PC-9 (cell line): Measurements from ENCODE around the gene SPON2. TPM values are rescaled to one million over a fixed set of nuclear protein-coding genes. Genes with fewer than 3 reads are reported as not detected.

ENCODE experiments used
- BruUV-seq: library from RNA; stranded (reverse); fragments of 400-500 nt; replicated peaks from 2 replicates; lab custom pipeline; 2021; lab: Mats Ljungman, UMichigan
- CTCF ChIA-PET: fragments of 300-600 bp; sonication (Branson Sonifier 250); formaldehyde crosslinking; loops from one replicate; lab custom pipeline; 2022; ENCODE audit warnings: antibody characterized with exemption; lab: Charles Lee
- POLR2A ChIA-PET: fragments of 300-600 bp; sonication (Branson Sonifier 250); formaldehyde crosslinking; loops from one replicate; lab custom pipeline; 2022; ENCODE audit warnings: antibody characterized with exemption; ENCODE audit not compliant: unreplicated experiment; lab: Charles Lee
- DNase-seq, 2 experiments: peaks; one replicate each; pipeline versions ENCODE4 v3.0.0 to v3.0.0-alpha.2; 2015 to 2022; ENCODE audit warnings: mixed read lengths in 1 of 2
- H2AFZ ChIP-seq: fragments of 200-600 bp; sonication (generic); 2 replicates; pipeline ENCODE4 v1.8.1; 2017; ENCODE audit warnings: antibody characterized with exemption
- H3F3A ChIP-seq: fragments of 200-600 bp; sonication (generic); 2 replicates; pipeline ENCODE4 v1.8.1; 2017; ENCODE audit warnings: antibody characterized with exemption, mild to moderate bottlenecking, low read depth; ENCODE audit not compliant: insufficient read depth
- H3K27ac ChIP-seq: fragments of 200-600 bp; sonication (generic); 2 replicates; pipeline ENCODE4 v1.6.1; 2016; ENCODE audit warnings: mixed run types
- H3K27me3 ChIP-seq: fragments of 200-600 bp; sonication (generic); 2 replicates; pipeline ENCODE4 v1.6.1; 2016; ENCODE audit warnings: low read depth, mixed run types; ENCODE audit not compliant: insufficient read depth
- H3K36me3 ChIP-seq: fragments of 200-600 bp; sonication (generic); 2 replicates; pipeline ENCODE4 v1.6.1; 2016; ENCODE audit warnings: low read depth, mixed run types
- H3K4me1 ChIP-seq: fragments of 200-600 bp; sonication (generic); replicated peaks from 2 replicates; pipeline ENCODE4 v1.6.1; 2016; ENCODE audit warnings: mixed run types; ENCODE audit not compliant: insufficient read depth
- H3K4me2 ChIP-seq: fragments of 200-600 bp; sonication (generic); 2 replicates; pipeline ENCODE4 v1.6.1; 2017; ENCODE audit warnings: mixed run types
- H3K4me3 ChIP-seq: fragments of 200-600 bp; sonication (generic); 2 replicates; pipeline ENCODE4 v1.6.1; 2016; ENCODE audit warnings: mixed run types
- H3K79me2 ChIP-seq: fragments of 200-600 bp; sonication (generic); 2 replicates; pipeline ENCODE4 v1.6.1; 2017; ENCODE audit warnings: low read depth, mixed run types
- H3K9me2 ChIP-seq: fragments of 200-600 bp; sonication (generic); 2 replicates; pipeline ENCODE4 v1.8.1; 2017; ENCODE audit warnings: mild to moderate bottlenecking; ENCODE audit not compliant: insufficient read depth
- H3K9me3 ChIP-seq: fragments of 200-600 bp; sonication (generic); 2 replicates; pipeline ENCODE4 v1.8.1; 2016; ENCODE audit warnings: low read depth; ENCODE audit not compliant: insufficient read depth
- H4K20me1 ChIP-seq: fragments of 200-600 bp; sonication (generic); 2 replicates; pipeline ENCODE4 v1.8.1; 2017; ENCODE audit not compliant: insufficient read depth
- CTCF ChIP-seq: fragments of 200-600 bp; sonication (generic); conservative IDR thresholded peaks from 2 replicates; pipeline ENCODE4 v1.6.1; 2017; ENCODE audit warnings: mixed run types, antibody characterized with exemption, mild to moderate bottlenecking, moderate library complexity
- EZH2 ChIP-seq: fragments of 200-600 bp; sonication (generic); IDR thresholded peaks from 2 replicates; pipeline ENCODE4 v1.8.0; 2017; ENCODE audit warnings: antibody characterized with exemption, low read depth
- intact Hi-C: fragments of 100-400 bp; cut with micrococcal nuclease; formaldehyde crosslinking; loops from one replicate; pipeline ENCODE4 v1.10.0; 2022; ENCODE audit not compliant: unreplicated experiment
- total RNA-seq: library from RNA; stranded (reverse); gene quantifications from 2 replicates; pipeline ENCODE4 v1.2.3, GENCODE V29; 2021

The SPON2 gene
- total RNA-seq, 1 experiment from 2014 or later, result 2.0 TPM

GRCh38 chr4:1170156-1170975 is 2.0 kb downstream of the SPON2 start:
- CTCF ChIA-PET, result no interaction called here
- peaks cover 8% of the 10 kb centered on the region for H3K27me3 ChIP-seq
- no peak overlapping the region for H2AFZ ChIP-seq
- H3K4me3 ChIP-seq, result no peak overlapping the region
- intact Hi-C loops, result no loop called here
- H3K36me3 ChIP-seq, result no peaks in the 10 kb centered on the region
- no peak overlapping the region for H3K27ac ChIP-seq
- H3K9me3 ChIP-seq, result no peaks in the 10 kb centered on the region
- H3F3A ChIP-seq, result no peaks in the 10 kb centered on the region; the same call in 1 of the 2 replicates
- DNase-seq, result no peak
- TF ChIP-seq EZH2, result no peak
- TF ChIP-seq CTCF, result no peak
- no peak overlapping the region for H3K4me2 ChIP-seq
- H3K9me2 ChIP-seq, result no peaks in the 10 kb centered on the region
- no peaks in the 10 kb centered on the region for H3K79me2 ChIP-seq
- POLR2A ChIA-PET, result no interaction called here
- no peaks in the 10 kb centered on the region for H3K4me1 ChIP-seq
- no TSS peak for BruUV-seq
- no peaks in the 10 kb centered on the region for H4K20me1 ChIP-seq

GRCh38 chr4:1169691-1170096 is 2.7 kb downstream of the SPON2 start:
- H4K20me1 ChIP-seq, result no peaks in the 10 kb centered on the region
- H3K4me3 ChIP-seq, result no peak overlapping the region
- peaks cover 8% of the 10 kb centered on the region for H3K27me3 ChIP-seq
- H3K4me2 ChIP-seq, result no peak overlapping the region
- no peaks in the 10 kb centered on the region for H3K9me2 ChIP-seq
- H3K79me2 ChIP-seq, result no peaks in the 10 kb centered on the region
- POLR2A ChIA-PET, result no interaction called here
- H3K36me3 ChIP-seq, result no peaks in the 10 kb centered on the region
- no peak for TF ChIP-seq CTCF
- no peak for TF ChIP-seq EZH2
- no peak overlapping the region for H3K27ac ChIP-seq
- no peaks in the 10 kb centered on the region for H3K4me1 ChIP-seq
- no TSS peak for BruUV-seq
- H3F3A ChIP-seq, result no peaks in the 10 kb centered on the region; the same call in 1 of the 2 replicates
- intact Hi-C loops, result loop anchor here (5.0 kb wide), 1 partner anchor 78 kb away; the partner anchor contains the start of gene CTBP1
- no peaks in the 10 kb centered on the region for H3K9me3 ChIP-seq
- CTCF ChIA-PET, result no interaction called here
- no peak for DNase-seq
- no peak overlapping the region for H2AFZ ChIP-seq

DNA sequence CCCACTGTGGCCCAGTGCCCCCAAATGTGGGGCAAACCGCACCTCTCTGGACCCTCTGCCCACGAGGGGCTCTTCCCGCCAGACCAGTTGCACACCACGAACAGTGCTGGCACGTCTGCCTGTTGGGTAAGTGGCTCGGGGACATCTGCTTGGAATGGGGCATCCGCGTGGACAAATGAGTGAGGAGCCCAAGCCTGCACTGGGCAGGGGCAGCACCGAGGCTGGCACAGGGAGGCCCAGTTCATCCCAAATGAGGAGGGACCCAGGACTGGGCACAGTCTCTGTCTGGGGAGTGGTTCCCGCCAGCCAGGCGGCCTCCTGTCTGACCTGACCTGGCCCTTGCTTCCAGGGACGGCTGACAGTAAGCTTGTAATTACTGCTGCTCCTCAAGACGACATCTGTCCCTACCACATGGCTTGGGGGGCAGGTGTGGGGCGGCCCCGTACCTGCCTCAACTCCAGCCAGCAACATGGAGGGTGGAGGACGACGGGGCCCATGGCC is 3.2 kb downstream of the SPON2 start:
- no TSS peak for BruUV-seq
- no peaks in the 10 kb centered on the region for H3K9me2 ChIP-seq
- no peak for DNase-seq
- no peak overlapping the region for H3K27ac ChIP-seq
- H2AFZ ChIP-seq, result no peak overlapping the region
- H3K9me3 ChIP-seq, result no peaks in the 10 kb centered on the region
- intact Hi-C loops, result loop anchor here (5.0 kb wide), 1 partner anchor 78 kb away; the partner anchor contains the start of gene CTBP1
- H3F3A ChIP-seq, result no peaks in the 10 kb centered on the region; the same call in 1 of the 2 replicates
- ChIA-PET POLR2A (no interaction called here), CTCF (no interaction called here)
- peaks cover 8% of the 10 kb centered on the region for H3K27me3 ChIP-seq
- TF ChIP-seq CTCF (no peak), EZH2 (no peak)
- H4K20me1 ChIP-seq, result no peaks in the 10 kb centered on the region
- H3K36me3 ChIP-seq, result no peaks in the 10 kb centered on the region
- H3K79me2 ChIP-seq, result no peaks in the 10 kb centered on the region
- no peak overlapping the region for H3K4me2 ChIP-seq
- no peak overlapping the region for H3K4me3 ChIP-seq
- H3K4me1 ChIP-seq, result no peaks in the 10 kb centered on the region
